HG02870 (cell line): ENCODE measurements around the gene SLC41A2.
A peak's percentile ranks its signal among the peaks of the same experiment; 100 is the strongest.

Experiments
- ATAC-seq: cut with Tn5 transposase; IDR thresholded peaks from one replicate; pipeline ENCODE4 v1.9.1; 2021; ENCODE audit warnings: mild to moderate bottlenecking, moderate library complexity; ENCODE audit not compliant: unreplicated experiment

Gene SLC41A2

GRCh38 chr12:104930388-104931326, 27.4 kb downstream of the SLC41A2 start:
- peak; percentile 90 for ATAC-seq

- no peak for ATAC-seq
These were observed 28.1 kb downstream of the SLC41A2 start for GRCh38 chr12:104929977-104930376.

DNA sequence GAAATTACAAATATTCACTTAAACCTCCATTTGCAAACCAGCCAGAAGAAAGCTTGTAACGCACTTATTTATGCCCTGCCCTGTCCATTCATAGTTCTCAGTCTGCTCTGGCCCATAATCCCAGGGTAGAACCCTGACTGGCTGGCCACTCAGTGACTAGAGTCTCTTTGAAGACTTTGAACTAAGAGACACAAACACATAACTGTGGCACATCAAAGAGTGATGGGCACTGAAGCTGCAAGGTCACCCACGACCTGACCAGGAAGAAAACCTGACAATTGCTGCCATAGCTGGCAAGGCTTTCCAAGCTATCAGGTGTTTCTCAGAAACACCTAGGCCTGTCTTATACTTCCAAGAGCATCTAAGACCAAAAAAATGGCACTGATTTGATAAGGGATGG, 28.7 kb downstream of the SLC41A2 start:
- no peak for ATAC-seq

- ATAC-seq = no peak
These were observed 29.9 kb downstream of the SLC41A2 start for GRCh38 chr12:104928036-104928745.

- no peak for ATAC-seq
These were observed 32.6 kb downstream of the SLC41A2 start for GRCh38 chr12:104925501-104925900.

DNA sequence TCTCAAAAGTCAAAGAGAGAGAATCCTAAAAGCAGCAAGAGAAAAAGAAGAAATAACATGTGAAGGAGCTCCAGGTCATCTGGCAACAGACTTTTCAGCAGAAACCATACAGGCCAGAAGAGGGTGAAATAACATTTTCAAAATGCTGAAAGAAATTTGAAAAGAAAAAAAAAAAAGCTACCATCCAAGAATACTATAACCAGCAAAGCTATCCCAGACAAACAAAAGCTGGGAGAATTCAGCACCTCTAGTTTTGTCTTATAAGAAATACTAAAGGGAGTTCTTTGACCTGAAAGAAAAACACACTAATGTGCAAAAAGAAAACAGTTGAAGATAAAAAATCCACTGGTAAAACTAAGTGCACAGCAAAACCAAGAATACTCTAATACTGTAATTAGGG, 36.8 kb downstream of the SLC41A2 start:
- ATAC-seq = no peak

- ATAC-seq = no peak
These were observed 46.1 kb downstream of the SLC41A2 start for GRCh38 chr12:104911942-104912341.

GRCh38 chr12:104910196-104910840, 47.8 kb downstream of the SLC41A2 start:
- no peak for ATAC-seq

DNA sequence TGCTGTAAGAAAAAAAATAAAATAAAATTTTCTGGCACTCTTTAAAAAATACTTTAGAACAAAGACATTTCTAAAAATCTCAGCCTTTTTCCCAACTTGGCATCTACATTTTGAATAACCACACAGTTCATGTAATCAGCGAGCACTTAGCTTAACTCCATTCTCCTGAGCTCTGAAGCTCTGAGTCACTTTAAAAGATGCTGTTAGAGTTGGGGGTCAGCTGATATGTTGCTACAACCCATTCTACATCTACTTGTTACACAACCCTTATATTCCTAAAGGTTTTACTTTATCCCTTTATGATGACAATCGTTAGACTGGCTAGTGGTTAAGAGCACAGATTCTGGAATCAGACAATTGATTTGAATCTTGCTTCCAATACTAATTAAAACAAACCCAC, 48.3 kb downstream of the SLC41A2 start:
- ATAC-seq = no peak
